ENCODE measurements around the gene PPP2R3A. TPM values are rescaled to one million over a fixed set of nuclear protein-coding genes. Genes with fewer than 3 reads are reported as not detected.
A peak's percentile ranks its signal among the peaks of the same experiment; 100 is the strongest.
"Not testable (repeated sequence)": the region's sequence is repeated elsewhere in the genome, so short reads cannot be mapped to it uniquely, and the experiment has no call there.

PPP2R3A gene
- polyA plus RNA-seq, 1 experiment: 26.6 TPM

- CTCF ChIA-PET: interaction anchor here (0.5 to 2.9 kb wide), 14 partner anchors 9 to 1032 kb away, joined by 3 to 20 read pairs (median 4); partner anchors contain the start of gene STAG1
- no peaks in the 10 kb centered on the region for H3K27me3 ChIP-seq (ENCODE audit: control insufficient read depth, insufficient read depth, low read length)
- H3K27ac ChIP-seq (ENCODE audit: low read depth, low read length): no peak overlapping the region
- H3K9me3 ChIP-seq (ENCODE audit: control insufficient read depth, insufficient read depth, low read length): no peaks in the 10 kb centered on the region
- POLR2A ChIA-PET: interaction anchor here (0.5 to 1.2 kb wide), 2 partner anchors 678 to 788 kb away, joined by 5 read pairs; partner anchors contain the start of gene STAG1
- H3K4me3 ChIP-seq (ENCODE audit: low read depth, low read length): no peak overlapping the region
- TF ChIP-seq CTCF (IDR thresholded peaks at IDR 0.05; ENCODE audit: low read depth, low read length): no peak
- no peak for DNase-seq (ENCODE audit: low read depth, low spot score)
Observed at GRCh38 chr3:136074546-136075170, 109.1 kb downstream of the PPP2R3A start.

DNA sequence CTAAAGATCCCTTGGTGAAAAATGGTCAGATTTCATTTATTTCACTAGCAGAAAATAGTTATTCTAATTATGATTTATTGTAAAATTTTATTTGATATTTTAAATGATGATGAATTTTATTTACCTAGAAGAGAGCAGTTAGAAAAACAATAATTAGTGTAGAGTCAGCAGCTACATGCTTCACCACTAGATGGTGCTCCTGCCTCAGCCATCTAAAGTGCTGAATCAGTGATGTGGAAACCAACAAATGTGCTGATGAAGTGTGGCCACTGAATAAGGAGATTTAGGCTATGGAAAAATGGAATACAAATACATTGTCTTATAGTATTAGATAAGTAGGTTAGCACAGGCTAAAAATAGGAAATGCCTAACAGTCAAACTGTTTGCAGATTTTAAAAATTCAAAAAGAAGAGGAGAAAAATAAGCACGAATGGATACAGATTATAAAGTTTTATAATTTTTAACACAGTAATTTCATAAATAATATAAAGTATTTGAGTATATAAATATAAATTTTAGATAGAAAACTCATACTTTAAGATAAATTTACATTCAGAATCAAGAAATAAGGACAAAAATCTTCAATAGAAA, 109.8 kb downstream of the PPP2R3A start:
- Histone ChIP-seq H3K27me3 (ENCODE audit: control insufficient read depth, insufficient read depth, low read length) (no peaks in the 10 kb centered on the region), H3K9me3 (ENCODE audit: control insufficient read depth, insufficient read depth, low read length) (no peaks in the 10 kb centered on the region), H3K27ac (ENCODE audit: low read depth, low read length) (no peak overlapping the region), H3K4me3 (ENCODE audit: low read depth, low read length) (no peak overlapping the region)
- ChIA-PET CTCF (interaction anchor here (0.5 to 2.9 kb wide), 14 partner anchors 8 to 1031 kb away, joined by 3 to 20 read pairs (median 4); partner anchors contain the start of gene STAG1), POLR2A (interaction anchor here (0.5 to 1.2 kb wide), 2 partner anchors 677 to 788 kb away, joined by 5 read pairs; partner anchors contain the start of gene STAG1)
- TF ChIP-seq CTCF (IDR thresholded peaks at IDR 0.05; ENCODE audit: low read depth, low read length): peak; percentile 91
- peak; percentile 62 for DNase-seq (ENCODE audit: low read depth, low spot score)

DNA sequence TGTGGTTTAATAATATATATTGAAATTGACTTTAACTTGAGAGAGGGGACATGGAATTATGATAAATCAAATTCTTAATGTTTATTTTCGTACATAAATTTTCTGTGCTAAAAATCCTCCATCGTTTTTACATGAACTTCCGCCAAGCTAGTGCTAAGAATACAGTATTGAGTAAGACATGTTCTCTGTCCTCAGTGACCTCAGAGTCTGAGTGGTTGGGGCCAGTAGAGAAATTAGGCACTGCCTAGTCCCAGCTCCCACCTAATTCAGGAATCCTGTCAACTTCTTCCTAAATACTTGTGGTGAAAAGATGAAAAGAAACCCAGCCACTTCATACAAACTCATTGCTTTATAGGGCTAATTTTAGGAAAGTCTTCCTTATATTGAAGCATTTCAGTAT, 110.3 kb downstream of the PPP2R3A start:
- TF ChIP-seq CTCF (IDR thresholded peaks at IDR 0.05; ENCODE audit: low read depth, low read length): no peak
- Histone ChIP-seq H3K4me3 (ENCODE audit: low read depth, low read length) (no peak overlapping the region), H3K9me3 (ENCODE audit: control insufficient read depth, insufficient read depth, low read length) (no peaks in the 10 kb centered on the region), H3K27me3 (ENCODE audit: control insufficient read depth, insufficient read depth, low read length) (no peaks in the 10 kb centered on the region), H3K27ac (ENCODE audit: low read depth, low read length) (no peak overlapping the region)
- ChIA-PET POLR2A (interaction anchor here (1.2 kb wide), 1 partner anchor 677 kb away, joined by 5 read pairs; the partner anchor contains the start of gene STAG1), CTCF (interaction anchor here (0.9 to 2.9 kb wide), 5 partner anchors 117 to 1031 kb away, joined by 3 to 14 read pairs (median 5); partner anchors contain the start of gene STAG1)
- DNase-seq (ENCODE audit: low read depth, low spot score): no peak

GRCh38 chr3:136078421-136079364, 113.2 kb downstream of the PPP2R3A start:
- no peaks in the 10 kb centered on the region for H3K27me3 ChIP-seq (ENCODE audit: control insufficient read depth, insufficient read depth, low read length)
- no peaks in the 10 kb centered on the region for H3K9me3 ChIP-seq (ENCODE audit: control insufficient read depth, insufficient read depth, low read length)
- TF ChIP-seq CTCF (IDR thresholded peaks at IDR 0.05; ENCODE audit: low read depth, low read length): peak; percentile 66
- no peak overlapping the region for H3K27ac ChIP-seq (ENCODE audit: low read depth, low read length)
- CTCF ChIA-PET: interaction anchor here (0.5 to 3.4 kb wide), 19 partner anchors 8 to 936 kb away, joined by 3 to 35 read pairs (median 4); partner anchors contain the start of gene STAG1
- H3K4me3 ChIP-seq (ENCODE audit: low read depth, low read length): no peak overlapping the region
- no peak for DNase-seq (ENCODE audit: low read depth, low spot score)
- POLR2A ChIA-PET: interaction anchor here (0.6 kb wide), 1 partner anchor 111 kb away, joined by 3 read pairs; no protein-coding TSS in a partner anchor

DNA sequence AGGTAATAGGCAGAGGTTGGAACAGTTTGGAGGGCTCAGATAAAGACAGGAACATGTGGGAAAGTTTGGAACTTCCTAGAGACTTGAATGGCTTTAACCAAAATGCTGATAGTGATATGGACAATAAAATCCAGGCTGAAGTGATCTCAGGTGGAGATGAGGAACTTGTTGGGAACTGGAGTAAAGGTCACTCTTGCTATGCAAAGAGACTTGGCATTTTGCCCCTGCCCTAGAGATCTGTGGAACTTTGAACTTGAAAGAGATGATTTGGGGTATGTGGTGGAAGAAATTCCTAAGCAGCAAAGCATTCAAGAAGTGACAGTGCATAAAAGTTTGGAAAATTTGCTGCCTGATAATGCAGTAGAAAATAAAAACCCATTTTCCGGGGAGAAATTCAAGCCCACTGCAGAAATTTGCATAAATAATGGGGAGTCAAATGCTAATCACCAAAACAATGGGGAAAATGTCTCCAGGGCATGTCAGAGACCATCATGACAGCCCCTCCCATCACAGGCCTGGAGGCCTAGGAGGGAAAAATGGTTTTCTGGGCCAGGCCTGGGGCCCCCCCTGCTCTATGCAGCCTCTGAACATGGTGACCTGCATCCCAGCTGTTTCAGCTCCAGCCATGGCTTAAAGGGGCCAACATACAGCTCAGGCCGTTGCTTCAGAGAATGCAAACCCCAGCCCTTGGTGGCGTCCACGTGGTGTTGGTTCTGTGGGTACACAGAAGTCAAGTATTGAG, 118.3 kb downstream of the PPP2R3A start:
- H3K27ac ChIP-seq (ENCODE audit: low read depth, low read length); H3K27me3 ChIP-seq (ENCODE audit: control insufficient read depth, insufficient read depth, low read length); DNase-seq (ENCODE audit: low read depth, low spot score); H3K9me3 ChIP-seq (ENCODE audit: control insufficient read depth, insufficient read depth, low read length); H3K4me3 ChIP-seq (ENCODE audit: low read depth, low read length): not testable (repeated sequence)
- ChIA-PET CTCF (interaction anchor here (0.6 kb wide), 1 partner anchor 9 kb away, joined by 3 read pairs; no protein-coding TSS in a partner anchor), POLR2A (interaction anchor here (0.5 kb wide), 1 partner anchor 1876 kb away, joined by 3 read pairs; no protein-coding TSS in a partner anchor)

- H3K4me3 ChIP-seq (ENCODE audit: low read depth, low read length); DNase-seq (ENCODE audit: low read depth, low spot score); H3K9me3 ChIP-seq (ENCODE audit: control insufficient read depth, insufficient read depth, low read length); H3K27ac ChIP-seq (ENCODE audit: low read depth, low read length); H3K27me3 ChIP-seq (ENCODE audit: control insufficient read depth, insufficient read depth, low read length); POLR2A ChIA-PET: not testable (repeated sequence)
- CTCF ChIA-PET: interaction anchor here (0.7 kb wide), 1 partner anchor 667 kb away, joined by 3 read pairs; the partner anchor contains the start of gene STAG1
Observed at GRCh38 chr3:136085067-136085466, 119.5 kb downstream of the PPP2R3A start.
